Hepatocyte (in vitro differentiated cells): ENCODE measurements around the gene CORO2A.

Experiments
- EZH2phosphoT487 ChIP-seq: fragments of 200-600 bp; sonication (generic); IDR thresholded peaks from one replicate; pipeline ENCODE4 v1.6.1; 2018; ENCODE audit warnings: antibody characterized with exemption, mild to moderate bottlenecking, low read depth, moderate library complexity; ENCODE audit not compliant: unreplicated experiment, severe bottlenecking
- TF ChIP-seq, protein P1 (sequence below): fragments of 200-600 bp; sonication (generic); IDR thresholded peaks from 2 replicates; pipeline ENCODE4 v1.5.1; 2016; ENCODE audit warnings: antibody characterized with exemption, mild to moderate bottlenecking; ENCODE audit not compliant: poor library complexity

DNA sequence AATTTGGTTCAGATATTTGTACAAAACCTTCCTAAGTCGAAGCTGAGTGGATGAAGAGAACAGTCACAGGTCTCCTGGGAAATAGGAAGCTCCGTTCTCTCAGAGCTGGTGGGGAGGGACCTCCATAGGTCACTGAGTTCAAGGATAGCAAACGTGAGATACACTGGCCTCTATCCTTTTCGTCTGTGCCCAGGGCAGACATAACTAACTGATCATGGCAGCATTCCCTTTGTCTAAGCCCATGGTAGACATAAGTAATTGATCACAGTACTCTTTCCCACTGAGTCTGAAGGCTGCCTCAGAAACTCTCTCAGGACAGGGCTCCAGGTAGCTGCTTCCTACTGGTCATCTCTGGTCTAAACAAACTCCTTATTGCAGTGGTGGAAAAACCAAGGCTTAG, 12.3 kb upstream of the CORO2A start:
- TF ChIP-seq, protein P1, sequence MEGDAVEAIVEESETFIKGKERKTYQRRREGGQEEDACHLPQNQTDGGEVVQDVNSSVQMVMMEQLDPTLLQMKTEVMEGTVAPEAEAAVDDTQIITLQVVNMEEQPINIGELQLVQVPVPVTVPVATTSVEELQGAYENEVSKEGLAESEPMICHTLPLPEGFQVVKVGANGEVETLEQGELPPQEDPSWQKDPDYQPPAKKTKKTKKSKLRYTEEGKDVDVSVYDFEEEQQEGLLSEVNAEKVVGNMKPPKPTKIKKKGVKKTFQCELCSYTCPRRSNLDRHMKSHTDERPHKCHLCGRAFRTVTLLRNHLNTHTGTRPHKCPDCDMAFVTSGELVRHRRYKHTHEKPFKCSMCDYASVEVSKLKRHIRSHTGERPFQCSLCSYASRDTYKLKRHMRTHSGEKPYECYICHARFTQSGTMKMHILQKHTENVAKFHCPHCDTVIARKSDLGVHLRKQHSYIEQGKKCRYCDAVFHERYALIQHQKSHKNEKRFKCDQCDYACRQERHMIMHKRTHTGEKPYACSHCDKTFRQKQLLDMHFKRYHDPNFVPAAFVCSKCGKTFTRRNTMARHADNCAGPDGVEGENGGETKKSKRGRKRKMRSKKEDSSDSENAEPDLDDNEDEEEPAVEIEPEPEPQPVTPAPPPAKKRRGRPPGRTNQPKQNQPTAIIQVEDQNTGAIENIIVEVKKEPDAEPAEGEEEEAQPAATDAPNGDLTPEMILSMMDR: no peak
- TF ChIP-seq EZH2phosphoT487: no peak
